ENCODE data around the gene NOD2.

DNA sequence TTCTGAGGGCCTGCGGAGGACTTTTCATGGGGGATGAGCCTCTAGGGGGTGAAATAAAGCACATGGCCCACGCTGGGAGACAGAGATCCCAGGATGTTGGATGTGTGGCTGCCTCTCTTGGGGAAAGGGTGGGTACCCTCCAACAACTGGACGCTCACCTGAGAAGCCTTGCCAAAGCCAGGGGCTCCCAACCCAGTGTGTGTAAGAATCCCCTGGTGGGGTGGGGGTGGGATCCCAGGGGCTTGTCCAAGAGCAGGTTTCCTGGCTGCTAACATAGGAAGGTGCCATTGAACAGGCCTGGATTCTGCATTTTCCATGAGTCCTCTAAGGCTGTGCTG lies 12.9 kb upstream of the NOD2 start:
- no peak for TF ChIP-seq POLR2AphosphoS5 (IDR thresholded peaks at IDR 0.05; ENCODE audit: low read depth)
- TF ChIP-seq, protein P1, sequence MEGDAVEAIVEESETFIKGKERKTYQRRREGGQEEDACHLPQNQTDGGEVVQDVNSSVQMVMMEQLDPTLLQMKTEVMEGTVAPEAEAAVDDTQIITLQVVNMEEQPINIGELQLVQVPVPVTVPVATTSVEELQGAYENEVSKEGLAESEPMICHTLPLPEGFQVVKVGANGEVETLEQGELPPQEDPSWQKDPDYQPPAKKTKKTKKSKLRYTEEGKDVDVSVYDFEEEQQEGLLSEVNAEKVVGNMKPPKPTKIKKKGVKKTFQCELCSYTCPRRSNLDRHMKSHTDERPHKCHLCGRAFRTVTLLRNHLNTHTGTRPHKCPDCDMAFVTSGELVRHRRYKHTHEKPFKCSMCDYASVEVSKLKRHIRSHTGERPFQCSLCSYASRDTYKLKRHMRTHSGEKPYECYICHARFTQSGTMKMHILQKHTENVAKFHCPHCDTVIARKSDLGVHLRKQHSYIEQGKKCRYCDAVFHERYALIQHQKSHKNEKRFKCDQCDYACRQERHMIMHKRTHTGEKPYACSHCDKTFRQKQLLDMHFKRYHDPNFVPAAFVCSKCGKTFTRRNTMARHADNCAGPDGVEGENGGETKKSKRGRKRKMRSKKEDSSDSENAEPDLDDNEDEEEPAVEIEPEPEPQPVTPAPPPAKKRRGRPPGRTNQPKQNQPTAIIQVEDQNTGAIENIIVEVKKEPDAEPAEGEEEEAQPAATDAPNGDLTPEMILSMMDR (conservative IDR thresholded peaks at IDR 0.05; ENCODE audit: low read depth in 2 of 2), result no peak
- TF ChIP-seq EZH2 (IDR thresholded peaks at IDR 0.05; ENCODE audit: low read depth, unreplicated experiment), result no peak
- no peak for TF ChIP-seq REST (IDR thresholded peaks at IDR 0.05; ENCODE audit: unreplicated experiment)
- TF ChIP-seq ZNF462 (CRISPR knock-in tag; IDR thresholded peaks at IDR 0.05), result no peak
- no peak for TF ChIP-seq EZH2phosphoT487 (IDR thresholded peaks at IDR 0.05; ENCODE audit: unreplicated experiment)
- TF ChIP-seq CREB1 (CRISPR knock-in tag; IDR thresholded peaks at IDR 0.05; ENCODE audit: low read depth), result no peak
